ENCODE measurements around the gene VMAC.

The VMAC gene

DNA sequence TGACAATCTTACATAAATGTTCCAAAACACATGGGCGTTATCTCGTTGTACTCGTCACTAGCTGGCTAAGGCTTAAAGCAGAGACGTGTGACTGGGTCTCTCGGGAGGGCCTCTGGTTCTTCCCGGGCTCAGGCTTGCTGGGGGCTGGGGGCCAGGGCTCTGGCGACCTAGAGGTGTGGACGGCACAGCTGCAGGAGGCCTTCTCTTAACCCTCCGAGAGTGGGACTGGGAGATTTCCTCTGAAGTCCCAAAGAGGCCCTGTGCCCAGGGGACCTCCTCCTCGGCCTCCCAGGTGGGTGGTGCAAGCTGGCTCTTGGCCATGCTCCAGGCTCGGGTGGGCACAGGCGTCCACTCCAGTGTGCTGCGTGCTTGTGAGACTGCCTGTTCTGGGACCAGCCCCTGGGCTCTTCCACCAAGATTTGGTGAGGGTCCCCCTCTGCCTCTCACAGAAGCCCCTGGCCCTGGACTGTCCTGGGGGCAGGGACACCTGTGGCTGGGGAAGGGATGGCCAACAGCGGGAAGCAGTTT lies 11.6 kb downstream of the VMAC start:
- H3K4me3 ChIP-seq (ENCODE audit: low read depth, low read length) = no peak overlapping the region
- DNase-seq (ENCODE audit: low read depth, low spot score) = no peak
- no peak for TF ChIP-seq CTCF (IDR thresholded peaks at IDR 0.05; ENCODE audit: low read depth, low read length)
- in situ Hi-C loops (cut with HindIII; ENCODE audit: low sequenced_read_pairs) = no loop called here

DNA sequence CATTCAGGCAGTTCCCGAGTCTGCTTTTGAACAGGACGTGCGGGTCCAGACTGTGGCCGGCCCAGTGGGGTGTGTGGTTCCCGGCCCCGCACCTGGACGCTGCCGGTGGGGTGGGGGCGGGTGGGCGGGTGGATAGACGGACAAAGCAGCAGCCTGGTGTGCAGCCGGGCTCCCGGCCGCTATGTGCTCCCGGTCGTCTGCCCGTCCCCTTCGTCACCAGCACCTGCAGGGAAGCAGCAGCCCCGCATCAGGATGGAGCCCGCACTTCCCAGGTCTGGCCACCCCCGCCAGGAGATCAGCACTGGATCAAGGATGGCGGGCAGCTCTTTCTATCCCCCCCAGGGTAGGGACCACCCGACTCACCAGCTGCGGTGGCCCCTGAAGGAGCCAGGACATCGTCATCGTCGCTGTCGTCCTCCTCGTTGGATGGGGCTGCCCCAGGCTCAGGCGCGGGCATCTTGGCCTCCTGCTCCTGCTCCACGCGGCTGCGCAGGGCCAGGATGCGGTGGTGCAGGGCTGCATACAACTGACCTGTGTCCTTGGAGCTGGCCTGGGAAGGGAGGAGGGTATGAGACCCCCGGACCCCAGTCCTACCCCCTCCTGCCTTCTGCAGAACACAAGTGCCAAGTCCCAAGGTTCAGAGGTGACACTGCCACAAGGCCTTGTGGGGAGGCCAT lies 12.9 kb downstream of the VMAC start:
- no peak for TF ChIP-seq CTCF (IDR thresholded peaks at IDR 0.05; ENCODE audit: low read depth, low read length)
- no peak overlapping the region for H3K4me3 ChIP-seq (ENCODE audit: low read depth, low read length)
- in situ Hi-C loops (cut with HindIII; ENCODE audit: low sequenced_read_pairs) = no loop called here
- DNase-seq (ENCODE audit: low read depth, low spot score) = no peak

DNA sequence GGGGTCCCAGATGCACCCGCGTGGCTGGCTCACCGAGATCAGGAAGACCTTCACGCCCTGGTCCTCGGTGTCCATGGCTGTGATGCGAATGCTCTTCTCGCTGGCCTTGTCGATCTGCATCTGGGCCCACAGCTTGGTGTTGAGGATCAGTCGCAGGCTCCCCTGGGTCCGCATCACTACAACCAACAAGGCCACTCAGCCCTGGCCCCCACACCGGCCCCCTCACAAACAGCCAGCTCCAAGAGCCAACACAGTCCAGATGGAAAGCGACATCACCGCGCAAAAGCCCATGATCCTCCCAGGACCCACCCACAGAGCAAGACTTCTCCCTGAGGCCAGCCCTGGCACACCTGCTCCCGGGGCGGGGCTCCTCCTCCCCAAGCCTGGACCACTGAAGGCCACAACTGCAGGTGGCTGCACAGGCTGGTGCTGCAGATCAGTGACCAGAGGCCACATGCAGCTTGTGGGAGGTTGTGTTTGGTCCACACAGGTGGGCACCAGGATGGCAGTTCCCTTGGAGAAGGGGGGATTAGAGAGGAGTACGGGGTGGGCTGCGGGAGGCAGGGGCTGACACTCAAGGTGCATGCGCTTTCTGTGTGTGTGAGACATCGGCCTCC lies 13.9 kb downstream of the VMAC start:
- in situ Hi-C loops (cut with HindIII; ENCODE audit: low sequenced_read_pairs) = no loop called here
- no peak overlapping the region for H3K4me3 ChIP-seq (ENCODE audit: low read depth, low read length)
- no peak for DNase-seq (ENCODE audit: low read depth, low spot score)
- no peak for TF ChIP-seq CTCF (IDR thresholded peaks at IDR 0.05; ENCODE audit: low read depth, low read length)

DNA sequence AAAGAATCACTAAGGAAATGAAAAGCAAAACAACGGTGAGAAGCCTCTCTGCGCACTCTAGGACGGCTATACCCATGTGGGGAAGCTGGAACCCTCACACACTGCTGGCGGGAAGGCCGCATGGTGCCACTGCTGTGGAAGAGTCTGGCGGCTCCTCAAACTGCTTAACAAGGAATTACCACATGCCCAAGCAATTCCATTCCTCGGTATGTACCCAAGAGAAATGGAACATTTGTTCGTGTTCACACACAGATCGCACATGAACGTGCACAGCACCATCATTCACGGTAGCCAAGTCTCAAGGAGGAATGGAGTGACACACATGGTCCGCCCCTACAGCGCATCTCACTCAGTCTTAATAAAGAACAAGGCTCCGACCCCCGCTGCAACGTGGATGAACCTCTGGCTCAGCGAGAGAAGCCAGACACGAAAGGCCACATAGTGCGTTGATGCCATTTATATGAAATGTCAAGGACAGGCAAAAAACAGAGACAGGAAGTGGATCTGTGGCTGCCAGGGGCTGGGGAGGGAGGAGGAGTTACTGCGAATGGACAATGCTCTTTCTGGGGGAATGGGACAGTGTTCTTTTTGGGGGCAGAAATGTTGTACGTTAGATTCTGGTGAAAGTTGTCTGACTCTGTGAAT lies 17.0 kb downstream of the VMAC start:
- no peak for TF ChIP-seq CTCF (IDR thresholded peaks at IDR 0.05; ENCODE audit: low read depth, low read length)
- in situ Hi-C loops (cut with HindIII; ENCODE audit: low sequenced_read_pairs) = no loop called here
- H3K4me3 ChIP-seq (ENCODE audit: low read depth, low read length) = no peak overlapping the region
- DNase-seq (ENCODE audit: low read depth, low spot score) = no peak

DNA sequence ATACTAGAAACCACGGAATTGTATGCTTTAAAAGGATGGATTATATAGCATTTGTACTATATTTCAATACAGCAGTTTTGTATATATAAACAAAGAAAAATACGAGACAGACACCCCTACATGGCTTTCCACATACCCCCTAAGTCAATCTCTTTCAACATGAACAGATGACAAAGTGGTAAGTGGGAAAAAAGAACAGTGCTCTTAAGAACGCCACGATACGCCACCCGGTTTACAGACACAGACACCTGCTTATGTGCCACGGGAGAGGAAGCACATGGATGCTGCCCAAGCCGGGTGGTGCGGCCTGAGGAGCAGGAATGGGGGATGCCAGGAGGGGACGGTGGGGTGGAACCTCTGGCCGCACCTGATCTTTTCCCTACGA lies 17.5 kb downstream of the VMAC start:
- no peak for TF ChIP-seq CTCF (IDR thresholded peaks at IDR 0.05; ENCODE audit: low read depth, low read length)
- no peak for DNase-seq (ENCODE audit: low read depth, low spot score)
- in situ Hi-C loops (cut with HindIII; ENCODE audit: low sequenced_read_pairs) = no loop called here
- H3K4me3 ChIP-seq (ENCODE audit: low read depth, low read length) = no peak overlapping the region

- in situ Hi-C loops (cut with HindIII; ENCODE audit: low sequenced_read_pairs) = no loop called here
- no peak overlapping the region for H3K4me3 ChIP-seq (ENCODE audit: low read depth, low read length)
- no peak for TF ChIP-seq CTCF (IDR thresholded peaks at IDR 0.05; ENCODE audit: low read depth, low read length)
- DNase-seq (ENCODE audit: low read depth, low spot score) = no peak
Observed at GRCh38 chr19:5923356-5923755, 18.7 kb downstream of the VMAC start.
